ENCODE results near the gene ERH. TPM values are rescaled to one million over a fixed set of nuclear protein-coding genes. Genes with fewer than 3 reads are reported as not detected.

ERH gene
- total and polyA plus RNA-seq, 7 donors: 76.9 to 130 (median 111) TPM

DNA sequence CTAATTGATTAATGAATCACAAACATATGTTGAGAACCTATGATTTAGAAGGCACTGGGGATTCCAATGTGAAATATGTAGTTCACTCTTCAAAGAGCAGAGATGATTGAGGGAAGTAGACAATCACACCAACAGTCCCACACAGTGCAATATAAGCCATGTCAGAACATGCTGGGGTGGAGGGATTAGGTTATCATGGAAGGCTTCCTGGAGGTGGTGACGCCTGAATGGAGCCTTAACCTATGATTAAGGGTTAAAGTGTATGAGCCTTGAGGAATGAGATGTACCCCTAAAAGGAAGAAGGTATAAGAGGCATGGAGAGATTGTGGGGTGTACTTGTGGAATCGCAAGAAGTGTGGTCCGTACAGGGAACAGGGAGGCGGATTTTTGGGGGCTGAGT is 31.3 kb downstream of the ERH start:
- Histone ChIP-seq H3K9me3 (no peaks in the 10 kb centered on the region), H3K4me1 (no peaks in the 10 kb centered on the region), H3K4me3 (no peak overlapping the region), H3K27me3 (ENCODE audit: insufficient read depth in 3 of 3, low read length in 2 of 3) (no peaks in the 10 kb centered on the region), H3K27ac (no peak overlapping the region), H3K36me3 (ENCODE audit: insufficient read depth in 1 of 2, low read depth in 1 of 2) (no peaks in the 10 kb centered on the region)
- TF ChIP-seq, protein P1, sequence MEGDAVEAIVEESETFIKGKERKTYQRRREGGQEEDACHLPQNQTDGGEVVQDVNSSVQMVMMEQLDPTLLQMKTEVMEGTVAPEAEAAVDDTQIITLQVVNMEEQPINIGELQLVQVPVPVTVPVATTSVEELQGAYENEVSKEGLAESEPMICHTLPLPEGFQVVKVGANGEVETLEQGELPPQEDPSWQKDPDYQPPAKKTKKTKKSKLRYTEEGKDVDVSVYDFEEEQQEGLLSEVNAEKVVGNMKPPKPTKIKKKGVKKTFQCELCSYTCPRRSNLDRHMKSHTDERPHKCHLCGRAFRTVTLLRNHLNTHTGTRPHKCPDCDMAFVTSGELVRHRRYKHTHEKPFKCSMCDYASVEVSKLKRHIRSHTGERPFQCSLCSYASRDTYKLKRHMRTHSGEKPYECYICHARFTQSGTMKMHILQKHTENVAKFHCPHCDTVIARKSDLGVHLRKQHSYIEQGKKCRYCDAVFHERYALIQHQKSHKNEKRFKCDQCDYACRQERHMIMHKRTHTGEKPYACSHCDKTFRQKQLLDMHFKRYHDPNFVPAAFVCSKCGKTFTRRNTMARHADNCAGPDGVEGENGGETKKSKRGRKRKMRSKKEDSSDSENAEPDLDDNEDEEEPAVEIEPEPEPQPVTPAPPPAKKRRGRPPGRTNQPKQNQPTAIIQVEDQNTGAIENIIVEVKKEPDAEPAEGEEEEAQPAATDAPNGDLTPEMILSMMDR (IDR thresholded peaks at IDR 0.05): no peak
- DNase-seq (no peak), ATAC-seq (no peak)
- intact Hi-C loops (cut with DNase I): loop anchor here in 1 of 2 donors (5.0 kb wide), 1 partner anchor 71 kb away; no protein-coding TSS in a partner anchor
- 95 to 97% (median 96%) methylated on average over 4 of the region's 4 CpGs for WGBS, 3 donors

DNA sequence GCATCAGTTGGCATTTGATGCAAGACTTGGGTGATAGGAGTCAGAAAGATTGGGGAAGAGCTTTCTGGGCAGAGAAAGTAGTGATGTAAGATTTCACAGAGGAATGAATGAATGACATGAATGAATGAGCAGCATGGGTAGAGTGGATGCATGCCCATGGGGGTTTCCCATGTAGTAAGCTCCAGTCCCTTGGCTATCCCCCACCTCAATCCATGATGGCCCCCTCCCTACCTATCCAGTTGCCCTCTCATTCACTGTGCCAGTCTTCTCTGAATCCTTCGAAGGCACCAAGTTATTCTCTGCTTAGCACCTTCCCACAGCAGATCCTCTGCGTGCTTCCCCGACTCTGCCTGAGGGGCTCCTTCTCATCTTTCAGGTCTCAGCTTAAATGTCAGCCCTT is 32.0 kb downstream of the ERH start:
- no peaks in the 10 kb centered on the region for H3K27me3 ChIP-seq (ENCODE audit: insufficient read depth in 3 of 3, low read length in 2 of 3)
- intact Hi-C loops (cut with DNase I): loop anchor here in 1 of 2 donors (5.0 kb wide), 1 partner anchor 71 kb away; no protein-coding TSS in a partner anchor
- no peak for ATAC-seq
- TF ChIP-seq, protein P1 (IDR thresholded peaks at IDR 0.05): no peak
- H3K36me3 ChIP-seq (ENCODE audit: insufficient read depth in 1 of 2, low read depth in 1 of 2): no peaks in the 10 kb centered on the region
- no peak overlapping the region for H3K4me3 ChIP-seq
- no peak overlapping the region for H3K27ac ChIP-seq
- 33 to 44% (median 39%) methylated on average over 3 of the region's 3 CpGs for WGBS, 3 donors
- no peaks in the 10 kb centered on the region for H3K4me1 ChIP-seq
- H3K9me3 ChIP-seq: no peaks in the 10 kb centered on the region
- DNase-seq: no peak

DNA sequence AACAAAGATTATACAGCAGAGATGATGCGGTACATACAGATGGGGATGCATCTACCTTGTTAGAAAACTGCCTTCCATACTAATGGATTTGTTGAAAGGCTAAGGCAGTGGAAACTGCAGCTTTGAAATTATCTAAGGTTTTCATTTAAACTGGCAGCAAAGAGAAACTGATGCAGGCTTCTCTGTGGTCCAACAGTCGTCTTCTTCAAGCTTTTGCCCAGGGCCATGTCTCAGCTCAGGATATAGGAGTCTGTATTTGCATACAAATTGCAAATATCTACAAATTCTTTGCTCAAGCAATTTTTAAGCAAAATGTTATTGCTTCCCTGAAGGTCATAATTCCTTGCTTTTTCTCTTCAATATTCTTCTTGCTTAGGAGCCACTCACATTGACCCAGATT is 33.7 kb downstream of the ERH start:
- Histone ChIP-seq H3K4me1 (no peaks in the 10 kb centered on the region), H3K27me3 (ENCODE audit: insufficient read depth in 3 of 3, low read length in 2 of 3) (no peaks in the 10 kb centered on the region), H3K36me3 (ENCODE audit: insufficient read depth in 1 of 2, low read depth in 1 of 2) (no peaks in the 10 kb centered on the region), H3K27ac (no peak overlapping the region), H3K9me3 (no peaks in the 10 kb centered on the region), H3K4me3 (no peak overlapping the region)
- ATAC-seq (no peak), DNase-seq (no peak)
- 87 to 94% (median 90%) methylated on average over 2 of the region's 2 CpGs for WGBS, 3 donors
- intact Hi-C loops (cut with DNase I): loop anchor here in 1 of 2 donors (5.0 kb wide), 2 partner anchors 102 to 122 kb away; partner anchors contain the start of gene GALNT16
- TF ChIP-seq, protein P1 (IDR thresholded peaks at IDR 0.05): no peak

DNA sequence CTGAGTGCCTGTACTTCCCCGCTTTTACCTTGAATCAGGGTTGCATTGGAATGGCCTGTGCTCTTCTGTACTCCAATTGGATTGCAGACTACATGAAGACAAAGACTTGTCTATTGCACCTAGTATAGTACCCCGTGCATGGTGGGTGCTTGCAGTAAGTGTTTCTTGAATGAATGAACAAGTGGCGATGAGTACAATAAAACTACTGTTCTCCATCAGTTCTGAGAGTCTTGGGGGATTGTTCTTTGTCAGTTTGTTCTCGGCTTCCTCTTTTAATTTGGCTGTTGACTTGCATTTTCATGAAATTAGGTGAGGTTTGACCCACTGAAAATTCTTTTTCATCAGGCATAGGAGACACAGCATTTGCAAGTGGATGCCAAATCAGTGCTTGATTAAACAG is 34.1 kb downstream of the ERH start:
- WGBS, 3 donors: 83 to 87% (median 84%) methylated on average over 4 of the region's 4 CpGs
- TF ChIP-seq, protein P1 (IDR thresholded peaks at IDR 0.05): no peak
- no peaks in the 10 kb centered on the region for H3K9me3 ChIP-seq
- no peak overlapping the region for H3K27ac ChIP-seq
- no peak for ATAC-seq
- H3K27me3 ChIP-seq (ENCODE audit: insufficient read depth in 3 of 3, low read length in 2 of 3): no peaks in the 10 kb centered on the region
- no peak overlapping the region for H3K4me3 ChIP-seq
- no peaks in the 10 kb centered on the region for H3K36me3 ChIP-seq (ENCODE audit: insufficient read depth in 1 of 2, low read depth in 1 of 2)
- intact Hi-C loops (cut with DNase I): loop anchor here in 1 of 2 donors (5.0 kb wide), 2 partner anchors 102 to 122 kb away; partner anchors contain the start of gene GALNT16
- H3K4me1 ChIP-seq: no peaks in the 10 kb centered on the region
- no peak for DNase-seq

DNA sequence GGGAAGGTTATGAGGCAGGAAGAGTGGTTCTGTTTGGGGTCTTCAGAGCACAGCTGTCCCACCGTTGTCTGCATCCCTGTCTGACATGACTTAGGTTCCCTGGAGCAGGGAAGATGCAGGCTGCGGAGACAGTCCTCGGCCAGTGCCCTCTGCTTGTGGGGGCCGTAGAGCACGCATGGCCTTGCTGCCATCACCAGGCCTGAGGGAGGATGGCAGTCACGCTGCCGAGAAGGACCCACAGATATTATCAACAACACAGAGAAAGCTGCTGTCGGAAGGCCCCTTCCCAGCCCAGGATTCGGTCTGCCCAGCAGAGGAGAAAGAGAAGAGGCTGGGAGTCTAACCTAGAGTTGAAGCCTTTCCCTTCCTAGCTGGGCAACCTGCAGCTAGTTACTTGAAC is 35.0 kb downstream of the ERH start:
- peak in 3 of 4 donors; percentile 42 to 67 (median 53) for ATAC-seq
- Histone ChIP-seq H3K4me3 (no peak overlapping the region), H3K27me3 (ENCODE audit: insufficient read depth in 3 of 3, low read length in 2 of 3) (no peaks in the 10 kb centered on the region), H3K4me1 (no peaks in the 10 kb centered on the region), H3K36me3 (ENCODE audit: insufficient read depth in 1 of 2, low read depth in 1 of 2) (no peaks in the 10 kb centered on the region), H3K27ac (no peak overlapping the region), H3K9me3 (no peaks in the 10 kb centered on the region)
- peak; percentile 27 to 66 for DNase-seq
- TF ChIP-seq, protein P1 (IDR thresholded peaks at IDR 0.05): peak; percentile 37
- intact Hi-C loops (cut with DNase I): loop anchor here in 1 of 2 donors (5.0 kb wide), 2 partner anchors 101 to 121 kb away; partner anchors contain the start of gene GALNT16
- WGBS, 3 donors: 21 to 40% (median 30%) methylated on average over 9 of the region's 9 CpGs
